ENCODE results near the gene OR13C8. TPM values are rescaled to one million over a fixed set of nuclear protein-coding genes. Genes with fewer than 3 reads are reported as not detected.

Gene OR13C8
- total RNA-seq, 1 donor, result not detected

DNA sequence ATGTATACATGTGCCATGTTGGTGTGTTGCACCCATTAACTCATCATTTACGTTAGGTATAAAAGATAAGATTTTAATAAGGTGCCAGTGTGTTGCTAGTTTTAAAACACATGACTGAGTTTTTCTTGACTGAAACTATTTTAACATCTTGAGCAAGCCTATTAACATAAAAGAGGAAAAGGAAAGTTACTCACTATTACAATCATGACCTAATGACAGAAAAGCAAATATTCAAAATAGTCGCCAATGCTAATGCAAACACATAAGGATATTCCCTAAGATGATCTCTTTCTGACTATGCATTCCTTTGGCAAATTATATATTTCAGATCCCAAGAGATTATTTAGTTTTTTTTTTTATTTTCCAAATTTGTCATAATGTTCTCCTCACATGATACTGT lies 42.2 kb downstream of the OR13C8 start:
- TF ChIP-seq CTCF (IDR thresholded peaks at IDR 0.05; ENCODE audit: insufficient read depth, low read length), result no peak
- no peak for DNase-seq (ENCODE audit: low read depth)
- no peak overlapping the region for H3K4me3 ChIP-seq (ENCODE audit: low read depth, low read length)

DNA sequence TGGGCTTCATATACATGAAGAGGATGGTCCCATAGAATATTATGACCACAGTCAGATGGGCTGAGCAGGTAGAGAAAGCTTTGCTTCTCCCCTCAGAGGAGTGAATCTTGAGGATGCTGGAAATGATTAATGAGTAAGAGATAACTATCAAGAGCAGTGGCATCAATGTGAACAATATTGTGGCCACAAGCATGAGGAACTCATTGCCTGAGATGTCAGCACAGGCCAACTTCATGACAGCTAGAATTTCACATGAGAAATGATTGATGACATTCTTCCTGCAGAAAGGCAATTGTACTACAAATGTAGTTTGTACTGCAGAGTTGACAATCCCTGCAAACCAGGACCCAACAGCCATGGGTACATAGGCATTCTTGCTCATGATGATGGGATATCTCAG lies 48.5 kb downstream of the OR13C8 start:
- no peak for TF ChIP-seq CTCF (IDR thresholded peaks at IDR 0.05; ENCODE audit: insufficient read depth, low read length)
- H3K4me3 ChIP-seq (ENCODE audit: low read depth, low read length), result no peak overlapping the region
- DNase-seq (ENCODE audit: low read depth), result no peak

GRCh38 chr9:104618104-104618503 lies 49.1 kb downstream of the OR13C8 start, which contains the start of gene OR13C9:
OR13C9 (minus strand) TSS chr9:104618204; CDS start chr9:104618204, 0 bp downstream.
- no peak for TF ChIP-seq CTCF (IDR thresholded peaks at IDR 0.05; ENCODE audit: insufficient read depth, low read length)
- DNase-seq (ENCODE audit: low read depth), result no peak
- H3K4me3 ChIP-seq (ENCODE audit: low read depth, low read length), result no peak within 1 kb of the TSS

Other genes with a start within 250 kb of the OR13C8 start
- gene OR13F1, start 64.9 kb upstream of the OR13C8 start, total RNA-seq (ENCODE audit: low replicate concordance), result not detected in 2 replicates
- gene OR13C4, start 42.0 kb upstream of the OR13C8 start, total RNA-seq (ENCODE audit: low replicate concordance), result not detected in 2 replicates
- not detected in 2 replicates for gene OR13C3, start 32.3 kb upstream of the OR13C8 start, total RNA-seq (ENCODE audit: low replicate concordance)
- gene OR13C5, start 30.2 kb downstream of the OR13C8 start, total RNA-seq (ENCODE audit: low replicate concordance), result not detected in 2 replicates
- not detected in 2 replicates for gene OR13C2, start 36.5 kb downstream of the OR13C8 start, total RNA-seq (ENCODE audit: low replicate concordance)
- gene OR13C9, start 49.0 kb downstream of the OR13C8 start, total RNA-seq (ENCODE audit: low replicate concordance), result not detected in 2 replicates
- not detected in 2 replicates for gene OR13D1, start 125.3 kb downstream of the OR13C8 start, total RNA-seq (ENCODE audit: low replicate concordance)
- 52.9 and 56.6 TPM in 2 replicates for gene NIPSNAP3A, start 178.5 kb downstream of the OR13C8 start, total RNA-seq (ENCODE audit: low replicate concordance)
- 0.72 TPM in 1 of 2 replicates, not detected in the other for gene NIPSNAP3B, start 195.0 kb downstream of the OR13C8 start, total RNA-seq (ENCODE audit: low replicate concordance)